ENCODE measurements around the gene IMP3.
"Not testable (repeated sequence)": the region's sequence is repeated elsewhere in the genome, so short reads cannot be mapped to it uniquely, and the experiment has no call there.

Gene IMP3

DNA sequence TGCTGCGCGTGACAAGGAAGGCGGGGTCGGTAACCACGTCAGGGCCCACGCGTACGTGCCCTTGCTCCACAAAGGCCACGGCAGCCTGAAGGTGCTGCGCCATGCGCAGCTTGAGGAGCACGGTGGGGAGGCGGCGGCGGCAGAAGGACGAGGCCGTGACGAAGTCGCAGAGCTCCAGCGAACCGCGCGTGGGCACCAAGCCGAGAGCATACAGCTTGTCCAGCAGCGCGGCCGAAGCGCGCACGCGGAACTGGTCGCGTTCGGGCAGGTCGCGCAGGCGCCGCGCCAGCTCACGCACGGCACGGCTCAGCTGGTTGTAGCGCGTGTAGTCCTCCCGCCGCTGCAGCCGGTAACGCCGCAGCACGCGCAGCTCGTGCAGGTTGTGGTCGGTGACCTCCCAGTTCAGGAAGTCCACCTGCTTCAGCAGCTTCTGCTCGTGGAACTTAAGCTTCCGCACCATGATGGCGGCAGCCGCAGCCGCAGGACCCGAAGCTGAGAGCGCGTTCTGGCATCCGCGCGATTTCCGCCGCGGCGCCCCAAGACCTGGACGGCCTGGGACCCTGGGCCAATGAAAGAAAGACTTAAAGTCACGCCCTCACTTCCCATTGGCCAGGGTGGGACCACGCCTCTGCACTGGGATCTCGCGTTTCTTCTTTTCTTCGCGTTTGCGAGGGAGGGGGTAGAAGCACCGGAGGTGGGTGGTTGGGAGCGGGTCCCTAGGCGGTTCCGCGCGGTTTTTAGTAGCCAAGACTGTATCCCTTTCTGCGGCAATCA is at the start of gene IMP3:
IMP3 (minus strand) TSS at position 516 of the 774 bp plus-strand sequence; CDS start at position 460, 56 bp downstream.
- DNase-seq: peak; percentile 98

DNA sequence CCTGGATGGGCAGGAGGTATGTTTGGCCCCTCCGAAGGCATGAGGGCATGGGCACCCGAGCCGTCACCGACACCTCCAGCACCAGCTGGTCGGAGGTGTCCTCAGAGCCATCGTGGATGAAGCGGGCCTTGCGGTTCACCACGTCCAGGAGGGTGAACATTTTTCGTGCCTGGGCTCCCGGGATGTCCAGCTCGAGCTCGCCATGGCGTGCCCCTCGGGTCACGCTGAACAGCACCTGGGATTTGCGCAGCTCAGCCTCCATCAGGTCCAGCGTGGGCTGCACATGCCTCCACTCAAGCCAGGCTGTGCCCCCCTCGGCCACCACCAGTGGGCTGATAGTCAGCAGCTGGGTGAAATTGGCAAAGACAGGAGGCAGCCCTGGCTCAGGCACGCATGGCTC is 49.4 kb upstream of the IMP3 start:
- DNase-seq: not testable (repeated sequence)

- no peak for DNase-seq
Observed at GRCh38 chr15:75688831-75689230, 48.8 kb upstream of the IMP3 start.

DNA sequence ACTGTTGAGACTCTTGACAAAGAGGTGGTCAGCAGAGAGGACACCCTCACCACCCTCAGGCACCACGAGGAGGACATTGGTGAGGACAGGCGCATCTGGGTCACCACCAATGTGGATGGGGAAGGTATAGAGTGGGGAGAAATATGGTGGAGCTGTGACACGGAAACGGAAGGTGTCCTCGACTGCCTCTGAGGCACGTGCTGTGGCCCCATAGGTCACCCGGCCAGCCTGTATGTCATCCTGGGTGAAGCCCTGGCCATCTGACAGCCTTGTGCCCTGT is 48.2 kb upstream of the IMP3 start:
- DNase-seq: no peak

DNA sequence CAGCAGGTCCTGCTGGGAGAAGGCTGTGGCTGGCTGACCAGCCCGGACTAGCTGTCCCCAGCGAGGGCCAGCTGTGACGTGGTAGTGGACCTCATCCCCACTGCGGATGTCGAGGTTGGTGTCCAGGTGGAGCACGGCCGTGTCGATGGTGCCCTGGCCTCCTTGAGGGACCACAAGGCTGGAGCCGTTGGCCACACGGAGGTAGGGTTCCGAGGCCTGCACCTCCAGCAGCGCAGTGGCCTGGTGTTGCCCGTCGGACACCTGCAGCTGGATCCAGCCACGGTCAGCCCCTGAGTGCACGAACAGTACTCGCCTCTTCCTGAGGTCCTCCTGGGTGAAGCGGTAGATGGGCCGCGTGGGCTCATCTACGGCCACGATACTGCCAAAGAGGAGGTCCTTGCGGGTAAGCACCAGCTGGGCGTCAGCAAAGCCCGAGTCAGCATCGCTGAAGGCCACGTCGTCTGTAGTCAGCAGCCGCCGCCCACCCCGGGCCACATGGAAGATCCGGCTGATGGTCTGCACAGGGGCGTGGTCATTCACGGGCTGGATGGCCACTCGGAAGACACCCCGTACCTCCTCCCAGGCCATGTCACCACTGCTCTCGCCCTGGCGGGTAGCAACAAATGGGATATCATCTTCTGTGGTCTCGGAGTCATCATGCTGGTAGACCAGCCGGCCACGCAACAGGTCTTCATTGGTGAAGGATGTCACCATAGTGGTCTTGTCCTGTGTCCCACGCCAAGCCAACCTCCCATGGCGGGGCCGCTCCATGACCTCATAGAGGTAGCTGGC is 47.7 kb upstream of the IMP3 start:
- DNase-seq: no peak

GRCh38 chr15:75686212-75686642 is 46.2 kb upstream of the IMP3 start:
- DNase-seq: peak; percentile 91

DNA sequence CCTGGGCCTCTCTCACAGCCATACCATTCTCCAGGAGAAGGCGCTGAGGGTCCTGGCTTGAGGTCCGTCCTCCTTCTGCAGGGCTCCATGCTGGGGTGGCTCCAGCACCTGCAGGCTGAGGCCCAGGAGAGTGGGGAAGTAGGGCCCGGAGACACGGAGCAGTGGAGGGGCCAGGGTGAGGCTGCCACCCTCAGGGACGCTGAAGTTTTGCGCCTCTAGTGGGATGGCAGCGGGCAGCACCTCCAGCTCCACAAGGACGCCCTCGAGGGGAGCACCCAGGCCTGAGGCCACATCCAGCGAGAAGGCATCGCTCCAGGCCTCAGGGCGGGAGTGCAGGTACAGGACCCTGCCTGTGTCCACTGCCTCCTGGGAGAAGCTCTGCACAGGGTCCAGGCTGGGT is 45.2 kb upstream of the IMP3 start:
- DNase-seq: no peak

GRCh38 chr15:75684648-75685047 is 44.6 kb upstream of the IMP3 start:
- no peak for DNase-seq

DNA sequence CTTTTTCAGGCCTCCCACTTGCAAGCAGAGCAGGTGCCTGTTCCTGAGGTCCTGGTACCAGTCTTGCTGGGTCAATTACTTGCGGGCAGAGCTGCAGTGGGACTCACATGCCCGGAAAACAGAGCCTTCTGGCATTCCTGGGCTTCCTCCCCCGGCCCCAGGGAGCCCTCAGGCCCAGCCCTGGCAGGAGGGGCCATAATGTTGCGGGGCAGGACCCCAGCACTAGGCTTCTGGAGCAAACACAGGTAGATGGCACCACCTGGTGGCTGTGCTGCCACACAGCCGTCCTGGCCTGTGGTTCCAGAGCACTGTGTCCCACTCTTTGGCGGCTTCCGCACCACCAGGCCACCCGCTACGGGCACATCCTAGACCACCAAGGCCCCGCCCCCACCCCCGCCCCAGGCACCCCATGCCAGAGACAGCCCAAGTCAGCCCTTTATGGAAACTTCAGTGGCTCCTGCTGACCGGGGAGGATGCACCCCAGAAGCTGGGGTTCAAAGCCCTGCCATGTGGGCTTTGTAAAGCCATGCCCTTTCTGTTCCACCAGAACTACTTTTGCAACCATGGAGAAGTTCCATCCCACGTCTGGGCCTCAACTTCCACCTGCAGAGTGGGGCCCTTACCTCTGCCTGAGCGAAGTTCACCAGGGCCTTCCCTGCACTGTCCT is 43.8 kb upstream of the IMP3 start:
- peak; percentile 87 for DNase-seq

DNA sequence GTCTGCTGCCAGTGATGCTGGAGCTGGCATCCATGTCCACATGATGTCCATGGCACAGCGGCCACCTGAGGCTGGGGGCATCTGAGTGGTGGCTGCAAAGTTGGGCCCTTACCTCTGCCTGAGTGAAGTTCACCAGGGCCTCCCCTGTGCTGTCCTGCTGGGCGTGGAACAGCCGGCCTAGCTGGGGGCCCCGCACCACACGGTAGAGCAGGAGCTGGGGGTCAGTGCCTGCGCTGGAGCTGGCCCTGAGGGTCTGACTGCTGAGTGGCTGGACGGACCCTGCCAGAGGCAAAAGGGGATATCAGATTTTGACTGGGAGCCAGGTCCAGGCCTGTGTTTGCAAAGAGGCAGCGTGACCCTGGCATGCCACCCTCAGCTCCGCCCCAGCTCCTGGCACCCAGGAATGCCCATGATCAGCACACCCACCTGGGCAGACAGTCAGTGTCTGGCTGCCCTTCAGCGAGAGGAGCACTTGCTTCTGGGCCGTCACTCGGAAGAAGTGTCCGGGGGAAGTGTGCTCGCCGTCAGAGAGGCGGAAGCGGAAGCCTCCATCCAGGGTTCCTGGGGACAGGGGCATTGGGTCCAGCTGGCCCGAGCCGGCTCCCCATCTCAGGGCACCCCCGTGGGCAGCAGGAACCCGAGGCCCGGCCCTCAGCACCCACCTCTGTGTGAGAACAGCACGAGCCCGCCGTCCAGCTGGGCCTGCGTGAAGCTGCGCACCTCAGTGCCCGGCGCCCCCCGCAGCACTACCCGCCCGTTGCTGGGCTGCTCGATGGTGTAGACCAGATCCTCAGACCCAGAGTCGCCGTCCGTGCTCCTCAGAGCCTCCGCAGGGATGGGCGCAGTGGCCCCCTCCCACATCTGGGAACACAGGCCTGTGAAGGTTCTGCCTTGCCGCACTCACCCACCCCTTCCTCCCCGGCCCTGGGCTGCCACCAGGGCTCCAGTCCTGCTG is 42.4 kb upstream of the IMP3 start:
- no peak for DNase-seq

GRCh38 chr15:75680007-75680789 is 40.2 kb upstream of the IMP3 start:
- no peak for DNase-seq

GRCh38 chr15:75678324-75678690 is 38.3 kb upstream of the IMP3 start:
- not testable (repeated sequence) for DNase-seq

DNA sequence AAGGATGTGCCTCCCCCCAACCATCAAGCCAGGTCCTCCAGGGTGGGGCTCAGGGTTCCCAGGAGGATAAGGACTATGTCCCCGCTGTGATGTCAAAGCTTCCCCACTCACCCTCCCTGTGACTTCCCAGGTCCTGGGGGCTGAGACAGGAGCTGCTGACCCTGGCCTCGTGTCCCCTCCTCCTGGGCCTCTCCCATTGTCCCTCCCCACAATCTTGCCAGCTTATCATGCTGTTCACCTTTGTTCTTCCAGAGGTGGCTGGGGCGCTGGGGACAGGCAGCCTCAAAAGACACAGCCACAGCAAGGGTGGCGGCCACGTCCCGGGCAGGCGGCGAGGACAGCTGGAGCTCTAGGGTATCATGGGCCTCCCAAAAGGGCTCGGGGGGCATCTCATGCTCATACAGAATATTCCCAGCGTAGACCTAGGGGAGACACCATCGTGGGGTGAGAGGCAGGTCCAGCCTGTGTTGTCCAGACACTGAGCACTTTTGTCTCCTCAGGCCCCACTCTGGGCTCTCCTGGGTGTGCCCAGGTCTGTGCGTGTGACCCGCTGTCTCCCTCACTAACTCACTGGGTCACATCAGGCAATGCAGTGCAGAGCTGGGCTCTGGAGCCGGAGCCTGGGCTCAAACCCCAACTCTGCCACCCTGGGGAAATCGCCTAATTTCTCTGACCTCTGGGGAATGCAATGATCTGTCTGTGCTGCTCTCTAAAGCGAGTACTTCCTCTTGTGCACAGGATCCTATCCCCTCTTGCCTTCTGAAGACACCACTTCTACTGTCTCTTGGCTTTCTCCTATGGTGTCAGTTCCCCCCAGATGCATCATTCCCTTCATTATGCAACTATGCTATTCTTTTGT is 37.7 kb upstream of the IMP3 start:
- DNase-seq: no peak

DNA sequence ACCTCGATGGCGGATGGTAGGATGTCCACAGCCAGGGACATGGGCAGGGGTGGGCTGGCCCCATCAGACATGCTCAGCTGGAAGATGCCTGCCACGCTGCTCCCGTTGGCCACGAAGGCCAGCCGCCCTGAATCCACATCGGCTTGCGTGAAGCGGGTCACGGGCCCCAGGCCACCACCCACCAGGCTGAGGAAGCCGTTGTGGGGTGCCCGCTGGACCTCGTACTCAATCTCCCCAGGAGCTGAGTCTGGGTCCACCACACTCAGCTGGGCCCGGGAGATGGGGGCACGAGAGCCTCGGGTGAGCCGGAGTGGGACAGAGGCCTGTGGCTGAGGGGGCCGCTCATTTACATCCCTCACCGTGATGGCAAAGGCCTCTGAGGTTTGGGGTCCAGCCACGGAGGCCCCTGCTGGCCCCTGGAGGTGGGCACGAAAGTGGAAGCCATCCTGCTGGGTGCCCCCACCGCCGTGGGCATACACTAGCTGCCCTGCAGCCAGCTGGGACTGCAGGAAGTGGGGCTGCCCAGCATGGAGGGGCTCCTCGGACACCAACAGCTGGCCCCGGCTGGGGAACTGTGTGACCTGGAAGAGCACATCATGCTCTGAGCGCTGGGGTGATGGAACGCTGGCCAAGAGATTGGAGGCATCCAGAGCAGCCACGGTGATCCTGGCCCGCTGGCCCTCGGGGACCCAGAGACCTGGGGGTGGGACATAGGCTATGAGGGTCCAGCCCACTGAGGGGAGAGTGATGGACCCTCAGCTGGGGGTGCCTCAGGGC is 36.9 kb upstream of the IMP3 start:
- DNase-seq: no peak

GRCh38 chr15:75675579-75676404 is 35.8 kb upstream of the IMP3 start:
- no peak for DNase-seq

DNA sequence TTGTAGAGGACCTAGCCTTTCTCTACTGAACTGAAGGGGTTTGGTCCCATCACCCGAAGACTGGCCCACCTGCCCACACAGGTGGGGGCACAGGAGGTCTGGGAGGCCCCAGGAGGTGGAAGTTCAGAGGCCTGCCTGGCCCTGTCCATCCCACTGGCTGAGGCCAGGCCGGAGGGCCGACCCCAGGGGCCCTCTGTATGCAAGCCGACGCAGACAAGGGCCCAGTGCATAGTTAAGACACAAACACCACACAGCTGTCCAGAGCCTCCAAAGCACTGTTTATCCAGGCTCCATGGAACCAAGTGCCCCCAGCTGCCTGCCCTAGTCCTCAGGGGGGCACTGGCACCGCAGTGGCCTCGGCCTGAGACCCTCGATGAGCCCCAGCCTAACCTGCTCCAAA is 34.3 kb upstream of the IMP3 start:
- DNase-seq: no peak

GRCh38 chr15:75673426-75674235 is 33.6 kb upstream of the IMP3 start:
- DNase-seq: no peak

Measured in activated effector memory CD4-positive, alpha-beta T cell treated with anti-CD3 and anti-CD28 coated beads, Interleukin-2, amount 50 U/mL, for 16 hours (primary cell).